GM08714 (cell line): Measurements from ENCODE around the gene NEMP1.
"Not testable (repeated sequence)": the region's sequence is repeated elsewhere in the genome, so short reads cannot be mapped to it uniquely, and the experiment has no call there.

Source experiments
- H3K4me3 ChIP-seq: fragments of 200-500 bp; sonication (Bioruptor generic); 2 replicates; pipeline ENCODE4 v1.5.1; 2014; ENCODE audit warnings: mild to moderate bottlenecking, low read length, inconsistent platforms
- ZNF274 ChIP-seq: IDR thresholded peaks from 2 replicates; pipeline ENCODE4 v1.6.1; 2012; ENCODE audit warnings: mild to moderate bottlenecking, low read depth, low read length

Gene NEMP1

GRCh38 chr12:57090490-57090889 lies 11.9 kb upstream of the NEMP1 start:
- TF ChIP-seq ZNF274 = no peak
- no peak overlapping the region for H3K4me3 ChIP-seq

- H3K4me3 ChIP-seq = peak overlapping the region; percentile 80
- TF ChIP-seq ZNF274 = no peak
These were observed 11.0 kb upstream of the NEMP1 start for GRCh38 chr12:57089271-57090245.

GRCh38 chr12:57088354-57089270 lies 10.0 kb upstream of the NEMP1 start, which contains the start of gene NAB2:
Gene NAB2, plus strand, starts transcription at chr12:57089114. Its CDS starts 158 bp downstream, at chr12:57089272.
- TF ChIP-seq ZNF274 = no peak

DNA sequence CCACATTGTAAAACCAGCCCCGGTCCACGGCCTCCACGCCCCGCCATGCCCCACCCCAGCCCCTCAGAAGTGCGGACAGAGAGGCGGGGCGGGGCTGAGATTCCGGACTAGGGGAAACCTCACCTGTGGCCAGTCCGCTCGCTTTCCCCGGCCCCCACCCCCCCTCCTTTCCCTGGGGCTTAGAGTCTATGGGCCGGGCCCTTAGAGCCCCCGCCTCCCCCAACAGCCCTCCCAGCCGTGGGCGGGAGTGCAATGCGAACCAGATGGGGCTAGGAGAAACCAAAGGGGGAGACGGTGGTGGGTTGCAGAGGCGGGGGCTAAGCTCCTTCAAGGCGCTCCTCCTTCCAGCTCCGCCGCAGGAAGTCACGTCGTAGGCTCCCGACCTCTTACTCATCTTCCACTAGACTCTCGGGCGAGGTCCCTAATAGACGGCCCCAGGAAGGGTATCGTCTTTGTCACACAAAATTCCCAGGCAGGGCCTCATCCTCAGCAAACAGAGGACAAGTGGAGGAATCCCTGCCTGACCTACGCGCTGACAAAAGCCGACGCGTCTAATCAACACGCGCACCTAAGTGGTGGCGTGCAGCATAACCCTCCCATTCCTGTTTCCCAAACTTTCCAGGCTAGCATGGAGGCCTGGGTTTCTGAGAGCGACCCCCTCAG lies 9.2 kb upstream of the NEMP1 start:
- TF ChIP-seq ZNF274 = no peak
- peak overlapping the region; percentile 40 for H3K4me3 ChIP-seq

More at GRCh38 chr12:57088354-57089270, 10.0 kb upstream of the NEMP1 start, which contains the start of gene NAB2:
- peak within 1 kb of the TSS; percentile 80 for H3K4me3 ChIP-seq

- no peak for TF ChIP-seq ZNF274
- peak overlapping the region; percentile 77 for H3K4me3 ChIP-seq
These were observed 8.6 kb upstream of the NEMP1 start for GRCh38 chr12:57087010-57087690.

DNA sequence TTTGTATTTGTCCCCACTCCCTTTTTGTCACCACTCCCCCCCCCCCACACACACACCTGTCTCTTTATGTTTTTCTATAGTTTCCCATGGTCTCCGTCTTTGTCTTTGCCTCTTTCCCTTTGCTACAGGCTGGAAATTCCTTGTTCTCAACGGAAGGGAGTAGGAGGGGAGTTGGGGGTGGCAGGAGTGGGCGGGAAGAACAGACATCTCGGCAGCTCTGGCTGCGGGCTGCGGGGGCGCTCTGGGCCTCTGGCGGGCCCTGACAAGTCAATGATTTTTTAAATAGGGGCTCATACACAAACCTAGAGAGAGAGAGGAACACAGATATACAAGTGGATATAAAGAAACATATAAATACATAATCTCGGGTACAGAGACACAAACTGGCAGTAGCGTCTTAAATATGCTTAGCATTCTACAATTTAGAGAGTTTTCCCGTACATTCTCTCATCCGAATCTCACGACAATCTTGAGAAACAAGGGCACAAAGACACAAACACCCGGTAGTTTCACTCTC lies 8.0 kb upstream of the NEMP1 start:
- no peak for TF ChIP-seq ZNF274
- peak overlapping the region; percentile 77 for H3K4me3 ChIP-seq

- TF ChIP-seq ZNF274 = no peak
- peak overlapping the region; percentile 77; the same call in 1 of the 2 replicates for H3K4me3 ChIP-seq
These were observed 7.5 kb upstream of the NEMP1 start for GRCh38 chr12:57085999-57086492.

DNA sequence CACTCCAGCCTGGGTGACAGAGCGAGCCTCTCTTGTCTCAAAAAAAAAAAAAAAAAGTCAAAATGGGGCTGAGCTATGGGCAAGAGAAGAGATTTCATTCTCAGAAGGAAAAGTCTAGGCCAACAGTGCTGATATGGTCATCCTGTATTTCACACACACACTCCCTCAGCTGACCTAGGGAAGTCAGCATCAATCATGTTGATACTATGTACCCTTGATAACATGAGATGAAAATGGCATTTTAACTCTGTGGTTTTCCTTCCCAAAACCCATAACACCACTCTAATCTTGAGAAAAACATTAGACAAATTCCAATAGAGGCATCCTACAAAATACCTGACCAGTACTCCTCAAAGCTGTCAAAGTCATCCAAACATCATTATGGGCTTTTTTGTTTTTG lies 2.3 kb upstream of the NEMP1 start:
- no peak for TF ChIP-seq ZNF274
- no peak overlapping the region for H3K4me3 ChIP-seq

- no peak for TF ChIP-seq ZNF274
- H3K4me3 ChIP-seq = no peak overlapping the region
These were observed 1.2 kb upstream of the NEMP1 start for GRCh38 chr12:57079821-57080220.

DNA sequence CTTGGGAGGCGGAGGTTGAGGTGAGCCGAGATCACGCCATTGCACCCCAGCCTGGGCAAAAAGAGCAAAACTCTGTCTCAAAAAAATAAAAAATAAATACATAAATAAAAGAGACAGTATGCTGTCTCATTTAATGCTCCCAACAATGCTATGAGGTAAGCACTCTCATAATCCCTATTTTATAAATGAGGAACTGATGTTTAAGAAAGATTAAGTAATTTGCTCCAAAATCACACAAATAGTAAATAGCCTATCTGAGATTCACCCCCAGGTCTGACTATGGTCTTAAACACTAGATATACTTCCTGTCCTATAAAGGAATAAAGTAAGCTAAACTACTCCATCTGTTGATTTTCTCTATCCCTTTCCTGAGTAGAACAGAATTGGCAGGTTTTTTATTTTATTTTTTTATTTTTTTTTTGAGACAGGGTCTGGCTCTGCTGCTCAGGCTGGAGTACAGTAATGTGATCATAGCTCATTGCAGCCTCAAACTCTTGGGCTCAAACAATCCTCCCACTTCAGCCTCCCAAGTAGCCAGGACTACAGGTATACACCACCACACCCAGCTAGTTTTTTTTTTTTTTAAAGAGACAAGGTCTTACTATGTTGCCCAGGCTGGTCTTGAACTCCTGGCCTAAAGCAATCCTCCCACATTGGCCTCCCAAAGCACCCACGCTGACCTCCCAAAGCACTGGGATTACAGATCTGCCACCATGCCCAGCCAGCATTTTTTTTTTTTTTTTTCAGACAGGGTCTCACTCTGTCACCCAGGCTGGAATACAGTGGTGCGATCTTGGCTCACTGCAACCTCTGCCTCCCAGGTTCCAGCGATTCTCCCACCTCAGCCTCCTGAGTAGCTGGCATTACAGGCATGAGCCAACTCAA lies 4.8 kb downstream of the NEMP1 start:
- not testable (repeated sequence) for H3K4me3 ChIP-seq

DNA sequence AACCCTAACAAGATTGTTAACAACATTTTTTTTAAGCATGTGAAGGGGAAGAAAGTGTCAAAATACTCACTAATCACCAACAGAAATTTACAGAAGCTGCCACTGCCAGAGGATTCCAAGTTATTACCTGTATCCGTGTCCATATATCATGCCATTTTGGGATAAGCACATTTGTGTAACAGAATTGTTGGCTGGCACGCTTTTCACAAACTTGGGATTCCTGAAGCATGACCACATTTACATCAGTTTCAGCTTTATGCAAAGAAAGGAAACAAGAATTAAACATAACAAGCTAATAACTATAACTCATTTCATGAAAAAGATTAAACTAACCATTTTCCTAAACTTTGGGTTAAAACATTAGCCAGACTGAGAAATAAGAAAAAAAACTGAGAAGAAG lies 5.9 kb downstream of the NEMP1 start:
- TF ChIP-seq ZNF274 = no peak
- H3K4me3 ChIP-seq = no peak overlapping the region

DNA sequence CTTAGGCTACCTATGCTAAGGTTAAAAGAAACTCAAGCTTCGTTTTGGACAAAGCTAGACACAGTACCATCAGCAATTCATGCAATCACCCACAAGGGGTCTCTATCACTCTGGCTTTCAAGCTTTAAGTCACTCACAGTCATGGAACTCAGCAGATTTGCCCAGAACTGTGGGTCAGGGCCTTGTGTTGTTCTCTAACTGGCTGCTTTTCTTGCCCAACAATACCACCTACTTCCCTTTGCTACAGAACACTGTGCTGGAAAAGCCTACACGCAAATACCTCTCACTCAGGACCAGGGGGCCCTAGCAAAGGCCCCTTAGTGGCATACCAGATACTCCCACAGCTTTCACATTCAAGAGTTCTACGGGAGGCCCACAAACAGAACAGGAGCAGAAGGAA lies 9.1 kb downstream of the NEMP1 start:
- TF ChIP-seq ZNF274 = no peak
- no peak overlapping the region for H3K4me3 ChIP-seq
